LNCAP (cell line): ENCODE measurements around the gene PIPOX.

Source experiments
- TF ChIP-seq, protein P1 (sequence below): fragments of 450-650 bp; IDR thresholded peaks from 2 replicates; pipeline ENCODE4 v1.5.1; 2017; ENCODE audit warnings: mild to moderate bottlenecking

Gene PIPOX

DNA sequence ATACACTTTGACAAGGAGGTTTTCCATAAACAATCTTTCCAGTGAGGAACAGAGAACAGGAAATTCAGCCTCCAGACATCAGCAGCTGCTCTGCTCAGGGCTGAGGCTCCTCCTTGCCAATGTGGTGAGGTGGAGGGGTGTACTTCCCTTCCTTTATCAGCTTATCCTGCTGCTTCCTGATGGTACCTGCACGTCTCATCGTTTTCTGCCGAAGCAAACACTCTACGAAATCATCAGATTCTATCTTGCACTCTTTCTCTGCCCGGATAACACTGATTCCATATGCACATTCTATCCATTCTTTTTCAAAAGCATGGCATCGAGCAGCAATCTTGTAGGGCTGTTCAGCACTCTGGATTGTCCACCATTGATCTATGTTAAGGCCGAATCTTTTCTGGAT, 21.7 kb upstream of the PIPOX start:
- TF ChIP-seq, protein P1, sequence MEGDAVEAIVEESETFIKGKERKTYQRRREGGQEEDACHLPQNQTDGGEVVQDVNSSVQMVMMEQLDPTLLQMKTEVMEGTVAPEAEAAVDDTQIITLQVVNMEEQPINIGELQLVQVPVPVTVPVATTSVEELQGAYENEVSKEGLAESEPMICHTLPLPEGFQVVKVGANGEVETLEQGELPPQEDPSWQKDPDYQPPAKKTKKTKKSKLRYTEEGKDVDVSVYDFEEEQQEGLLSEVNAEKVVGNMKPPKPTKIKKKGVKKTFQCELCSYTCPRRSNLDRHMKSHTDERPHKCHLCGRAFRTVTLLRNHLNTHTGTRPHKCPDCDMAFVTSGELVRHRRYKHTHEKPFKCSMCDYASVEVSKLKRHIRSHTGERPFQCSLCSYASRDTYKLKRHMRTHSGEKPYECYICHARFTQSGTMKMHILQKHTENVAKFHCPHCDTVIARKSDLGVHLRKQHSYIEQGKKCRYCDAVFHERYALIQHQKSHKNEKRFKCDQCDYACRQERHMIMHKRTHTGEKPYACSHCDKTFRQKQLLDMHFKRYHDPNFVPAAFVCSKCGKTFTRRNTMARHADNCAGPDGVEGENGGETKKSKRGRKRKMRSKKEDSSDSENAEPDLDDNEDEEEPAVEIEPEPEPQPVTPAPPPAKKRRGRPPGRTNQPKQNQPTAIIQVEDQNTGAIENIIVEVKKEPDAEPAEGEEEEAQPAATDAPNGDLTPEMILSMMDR, result no peak

DNA sequence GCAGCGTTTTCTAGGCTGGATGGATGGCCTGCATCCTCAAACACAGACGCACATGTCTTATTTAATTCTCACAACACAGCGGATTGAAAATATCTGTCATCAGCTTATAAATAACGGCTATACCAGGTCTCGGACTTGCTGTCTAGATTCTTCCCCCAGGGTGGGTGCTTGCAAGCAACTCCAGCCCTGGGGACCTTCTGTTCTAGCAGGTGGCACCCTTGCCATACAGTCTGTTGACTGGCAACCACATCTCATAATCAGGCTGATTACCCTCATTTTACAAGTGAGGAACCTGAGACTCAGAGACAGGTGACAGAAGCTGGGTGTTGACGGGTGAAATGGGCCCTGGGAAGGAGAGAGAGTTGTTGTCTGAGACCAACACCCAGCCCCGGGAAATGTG, 20.9 kb upstream of the PIPOX start:
- TF ChIP-seq, protein P1, result no peak

DNA sequence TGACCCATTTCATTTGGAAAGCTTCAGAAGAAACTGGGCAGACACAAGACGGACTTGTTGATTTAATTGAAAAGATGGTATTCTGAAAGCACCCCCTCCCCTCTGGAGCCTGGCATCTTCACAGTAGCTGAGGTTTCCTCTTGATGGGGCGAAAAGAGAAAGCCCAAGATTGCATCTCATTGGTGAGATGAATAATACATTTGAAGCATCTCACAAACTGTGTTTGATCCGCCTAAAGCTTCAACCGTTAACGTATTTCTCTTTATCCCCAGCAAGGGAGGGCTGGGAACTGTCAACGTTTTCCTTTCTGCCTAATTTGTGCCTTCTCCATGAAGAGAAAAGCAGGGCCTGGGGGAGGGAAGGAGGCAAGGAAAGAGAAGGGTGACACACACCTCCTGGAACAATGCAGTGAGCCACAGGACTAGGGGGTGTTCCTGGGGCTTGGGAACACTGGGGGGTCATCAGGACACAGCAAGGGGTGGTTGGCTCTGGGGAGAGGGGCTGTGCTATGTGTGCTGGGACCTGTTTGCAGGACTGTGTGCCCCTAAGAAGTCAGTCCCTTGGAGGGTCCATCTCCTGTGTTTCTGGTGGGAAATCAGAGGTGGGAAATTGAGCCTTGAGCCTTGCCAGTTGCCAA, 18.5 kb upstream of the PIPOX start:
- TF ChIP-seq, protein P1, result no peak

DNA sequence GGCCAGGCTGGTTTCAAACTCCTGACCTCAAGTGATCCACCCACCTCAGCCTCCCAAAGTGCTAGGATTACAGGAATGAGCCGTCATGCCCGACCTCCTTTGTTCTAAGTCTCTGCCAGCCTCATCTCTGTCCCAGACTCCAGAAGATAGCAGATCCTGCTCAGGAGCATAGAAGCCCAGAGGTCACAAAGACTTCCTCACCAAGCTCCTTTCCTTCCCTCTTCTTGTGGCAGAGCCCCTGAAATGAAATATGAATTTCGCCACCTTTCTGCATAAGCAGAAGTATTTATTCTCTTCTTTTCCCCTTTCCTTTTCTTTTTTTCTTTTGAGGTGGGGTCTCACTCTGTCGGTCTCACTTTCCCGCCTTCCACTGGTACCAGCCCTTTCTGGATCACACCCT, 11.5 kb upstream of the PIPOX start:
- TF ChIP-seq, protein P1, result no peak

DNA sequence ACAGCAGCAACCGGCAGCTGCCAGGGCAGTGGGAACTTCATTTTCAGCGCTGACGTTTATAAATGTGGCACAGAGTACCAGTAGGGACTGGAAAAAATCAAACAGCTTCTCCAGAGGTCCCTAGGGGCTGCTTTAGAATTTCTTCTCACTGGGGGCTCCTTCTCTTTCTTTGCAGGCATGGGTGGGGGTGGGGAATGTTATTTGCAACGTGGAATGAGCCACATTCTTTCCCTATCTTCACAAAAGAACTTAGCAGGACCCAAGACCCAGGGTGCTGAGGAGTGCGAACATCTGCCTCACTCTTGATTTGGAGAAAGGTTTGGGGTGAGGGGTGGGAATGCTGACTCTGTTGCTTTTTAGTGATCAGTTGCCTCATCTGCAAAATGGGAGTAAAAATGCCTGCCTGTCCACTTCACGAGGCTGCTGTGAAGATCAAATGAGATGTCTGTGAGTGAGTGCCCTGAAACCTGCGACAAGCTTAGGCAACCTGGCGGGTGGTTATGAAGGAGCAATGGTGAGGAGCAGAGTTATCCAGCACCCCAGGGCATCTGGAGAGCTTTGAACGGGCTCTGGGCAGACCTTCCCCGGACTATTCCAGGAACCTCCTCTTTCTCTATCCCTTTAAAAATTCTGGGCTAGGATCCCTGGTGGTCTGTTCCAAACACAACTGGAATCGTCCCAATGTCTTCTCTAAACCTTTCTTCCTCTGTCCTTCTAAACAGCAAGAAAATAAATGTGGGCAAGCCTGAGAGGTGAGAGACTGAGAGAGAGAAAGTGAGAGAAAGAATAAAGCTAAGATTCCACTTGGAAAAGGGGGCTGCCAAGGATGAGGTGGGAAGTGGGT, 10.7 kb upstream of the PIPOX start:
- TF ChIP-seq, protein P1, result no peak

DNA sequence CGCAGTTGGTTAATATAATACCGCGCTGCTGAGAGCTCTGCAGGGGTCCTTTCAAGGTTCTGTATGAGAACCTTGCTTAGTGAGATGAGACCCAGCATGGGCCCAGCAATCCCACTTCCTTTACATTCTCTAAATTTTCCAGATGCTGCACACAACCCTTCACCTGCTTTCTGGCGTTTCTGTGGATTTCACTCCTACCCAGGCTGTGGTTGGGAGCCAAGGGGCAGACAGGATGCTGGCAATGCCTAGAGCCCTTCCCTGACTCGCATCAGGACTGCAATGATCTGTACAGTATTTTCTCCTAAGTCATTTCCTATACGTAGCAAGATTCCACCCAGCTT, 10.1 kb upstream of the PIPOX start:
- TF ChIP-seq, protein P1, result no peak

DNA sequence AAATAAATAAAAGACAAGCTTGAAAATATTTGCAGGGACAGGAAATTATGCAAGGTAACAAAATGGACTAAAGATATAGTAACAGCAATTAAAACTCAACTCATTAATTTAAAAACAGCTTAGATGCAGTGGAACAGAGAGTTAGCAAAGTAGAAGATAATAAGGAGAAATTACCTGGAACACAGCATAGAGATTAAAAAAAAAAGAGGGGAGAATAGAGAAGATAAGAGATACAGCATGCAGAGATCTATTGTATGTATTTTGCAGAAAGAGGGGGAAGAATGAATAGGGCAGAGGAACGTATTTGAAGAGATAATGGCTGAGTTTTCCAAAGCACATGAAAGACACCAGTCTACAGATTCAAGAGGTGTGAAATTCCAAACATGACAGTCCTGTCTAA, 8.4 kb upstream of the PIPOX start:
- TF ChIP-seq, protein P1, result no peak
